KMS-11 (cell line): ENCODE results near the gene TMEFF2.

Experiments used
- H2AFZ ChIP-seq: fragments of 200-600 bp; sonication (generic); 2 replicates; pipeline ENCODE4 v1.6.1; 2016; ENCODE audit warnings: antibody characterized with exemption, mixed run types, low read depth
- H3K27ac ChIP-seq: fragments of 200-600 bp; sonication (generic); 2 replicates; pipeline ENCODE4 v1.6.1; 2016; ENCODE audit warnings: mild to moderate bottlenecking, mixed run types
- H3K27me3 ChIP-seq: fragments of 200-600 bp; sonication (generic); 2 replicates; pipeline ENCODE4 v1.6.1; 2017; ENCODE audit warnings: mild to moderate bottlenecking, low read depth, mixed run types, moderate library complexity; ENCODE audit not compliant: insufficient read depth
- H3K36me3 ChIP-seq: fragments of 200-600 bp; sonication (generic); 2 replicates; pipeline ENCODE4 v1.6.1; 2017; ENCODE audit warnings: mild to moderate bottlenecking, mixed run types; ENCODE audit not compliant: insufficient read depth
- H3K4me1 ChIP-seq: fragments of 200-600 bp; sonication (generic); 2 replicates; pipeline ENCODE4 v1.6.1; 2016; ENCODE audit warnings: mild to moderate bottlenecking, low read depth, mixed run types; ENCODE audit not compliant: poor library complexity, severe bottlenecking
- H3K4me2 ChIP-seq: fragments of 200-600 bp; sonication (generic); 2 replicates; pipeline ENCODE4 v1.7.0; 2016; ENCODE audit warnings: mild to moderate bottlenecking, mixed run types
- H3K4me3 ChIP-seq: fragments of 200-600 bp; sonication (generic); IDR thresholded peaks from 2 replicates; pipeline ENCODE4 v1.6.1; 2017; ENCODE audit warnings: low read depth, low read length, mixed read lengths; ENCODE audit not compliant: insufficient read depth
- H3K79me2 ChIP-seq: fragments of 200-600 bp; sonication (generic); 2 replicates; pipeline ENCODE4 v1.6.1; 2016; ENCODE audit warnings: low read depth, mixed run types; ENCODE audit not compliant: insufficient read depth
- H3K9ac ChIP-seq: fragments of 200-600 bp; sonication (generic); 2 replicates; pipeline ENCODE4 v1.6.1; 2016; ENCODE audit warnings: mild to moderate bottlenecking, mixed run types
- H4K20me1 ChIP-seq: fragments of 200-600 bp; sonication (generic); 2 replicates; pipeline ENCODE4 v1.6.1; 2016; ENCODE audit warnings: mild to moderate bottlenecking, mixed run types; ENCODE audit not compliant: insufficient read depth
- CTCF ChIP-seq: fragments of 200-600 bp; sonication (generic); conservative IDR thresholded peaks from 2 replicates; pipeline ENCODE4 v1.6.1; 2017; ENCODE audit warnings: low read depth, mild to moderate bottlenecking, antibody characterized with exemption, low read length, moderate library complexity, mixed read lengths

The TMEFF2 gene

GRCh38 chr2:191977754-191978153 is 217.0 kb downstream of the TMEFF2 start:
- Histone ChIP-seq H3K79me2 (no peaks in the 10 kb centered on the region), H3K27ac (no peak overlapping the region)
- TF ChIP-seq CTCF: no peak

GRCh38 chr2:191976436-191976835 is 218.3 kb downstream of the TMEFF2 start:
- H3K4me1 ChIP-seq: no peaks in the 10 kb centered on the region
- no peak overlapping the region for H3K4me3 ChIP-seq
- no peaks in the 10 kb centered on the region for H4K20me1 ChIP-seq
- no peak overlapping the region for H2AFZ ChIP-seq
- no peak for TF ChIP-seq CTCF
- no peak overlapping the region for H3K27ac ChIP-seq
- H3K4me2 ChIP-seq: no peak overlapping the region
- H3K79me2 ChIP-seq: no peaks in the 10 kb centered on the region
- H3K36me3 ChIP-seq: no peaks in the 10 kb centered on the region
- H3K9ac ChIP-seq: no peak overlapping the region
- no peaks in the 10 kb centered on the region for H3K27me3 ChIP-seq

More at GRCh38 chr2:191977754-191978153, 217.0 kb downstream of the TMEFF2 start:
- H3K4me2 ChIP-seq: no peak overlapping the region
- no peaks in the 10 kb centered on the region for H3K36me3 ChIP-seq
- H2AFZ ChIP-seq: no peak overlapping the region
- H3K4me3 ChIP-seq: no peak overlapping the region
- H3K4me1 ChIP-seq: no peaks in the 10 kb centered on the region
- H3K27me3 ChIP-seq: no peaks in the 10 kb centered on the region
- no peak overlapping the region for H3K9ac ChIP-seq
- H4K20me1 ChIP-seq: no peaks in the 10 kb centered on the region

- TF ChIP-seq CTCF: no peak
- H4K20me1 ChIP-seq: no peaks in the 10 kb centered on the region
- no peaks in the 10 kb centered on the region for H3K27me3 ChIP-seq
- H3K4me1 ChIP-seq: no peaks in the 10 kb centered on the region
- H3K79me2 ChIP-seq: no peaks in the 10 kb centered on the region
- no peak overlapping the region for H3K4me2 ChIP-seq
- no peak overlapping the region for H2AFZ ChIP-seq
- H3K27ac ChIP-seq: no peak overlapping the region
- no peaks in the 10 kb centered on the region for H3K36me3 ChIP-seq
- H3K9ac ChIP-seq: no peak overlapping the region
- no peak overlapping the region for H3K4me3 ChIP-seq
These were observed 220.1 kb downstream of the TMEFF2 start for GRCh38 chr2:191974676-191975075.

GRCh38 chr2:191970867-191971266 is 223.9 kb downstream of the TMEFF2 start:
- Histone ChIP-seq H3K27me3 (no peaks in the 10 kb centered on the region), H2AFZ (no peak overlapping the region), H3K4me1 (no peaks in the 10 kb centered on the region), H3K79me2 (no peaks in the 10 kb centered on the region), H4K20me1 (no peaks in the 10 kb centered on the region), H3K9ac (no peak overlapping the region), H3K4me3 (no peak overlapping the region), H3K36me3 (no peaks in the 10 kb centered on the region), H3K4me2 (no peak overlapping the region), H3K27ac (no peak overlapping the region)
- TF ChIP-seq CTCF: no peak

GRCh38 chr2:191968120-191968519 is 226.6 kb downstream of the TMEFF2 start:
- Histone ChIP-seq H3K9ac (no peak overlapping the region), H3K27ac (no peak overlapping the region), H4K20me1 (no peaks in the 10 kb centered on the region), H3K4me1 (no peaks in the 10 kb centered on the region), H3K4me2 (no peak overlapping the region), H2AFZ (no peak overlapping the region), H3K27me3 (no peaks in the 10 kb centered on the region), H3K4me3 (no peak overlapping the region), H3K79me2 (no peaks in the 10 kb centered on the region), H3K36me3 (no peaks in the 10 kb centered on the region)
- no peak for TF ChIP-seq CTCF
